A673 (cell line): ENCODE measurements around the gene IL4R.

Experiments
- EZH2 ChIP-seq: fragments of 200-600 bp; sonication (generic); IDR thresholded peaks from 2 replicates; pipeline ENCODE4 v1.6.1; 2017; ENCODE audit warnings: borderline replicate concordance, low read depth, mild to moderate bottlenecking, mixed read lengths, antibody characterized with exemption, low read length; ENCODE audit not compliant: poor library complexity, severe bottlenecking
- TF ChIP-seq, protein P1 (sequence below): fragments of 300-800, 200-600 bp; sonication (generic); conservative IDR thresholded peaks from 2 replicates; pipeline ENCODE4 v1.5.1; 2017; ENCODE audit warnings: low read depth, mild to moderate bottlenecking, antibody characterized with exemption, low read length, moderate library complexity, mixed read lengths

DNA sequence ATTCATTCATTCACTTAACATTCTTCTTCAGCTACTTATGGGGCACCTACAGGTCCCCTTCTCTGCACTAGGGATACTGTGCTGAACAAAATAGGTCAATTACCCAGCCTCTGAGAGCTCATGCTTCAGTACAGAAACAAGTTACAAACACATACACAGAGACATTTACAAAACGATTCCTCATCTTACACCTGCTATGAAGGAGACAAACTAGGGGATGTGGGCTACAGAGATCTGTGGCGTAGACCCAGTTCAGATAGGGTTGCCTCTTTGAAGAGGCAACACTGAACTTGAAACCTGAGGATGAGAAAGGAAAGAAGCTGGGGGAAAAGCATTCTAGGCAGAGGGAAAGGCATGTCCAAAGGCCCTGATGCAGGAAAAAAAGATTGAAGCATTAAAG, 93.4 kb downstream of the IL4R start:
- TF ChIP-seq, protein P1, sequence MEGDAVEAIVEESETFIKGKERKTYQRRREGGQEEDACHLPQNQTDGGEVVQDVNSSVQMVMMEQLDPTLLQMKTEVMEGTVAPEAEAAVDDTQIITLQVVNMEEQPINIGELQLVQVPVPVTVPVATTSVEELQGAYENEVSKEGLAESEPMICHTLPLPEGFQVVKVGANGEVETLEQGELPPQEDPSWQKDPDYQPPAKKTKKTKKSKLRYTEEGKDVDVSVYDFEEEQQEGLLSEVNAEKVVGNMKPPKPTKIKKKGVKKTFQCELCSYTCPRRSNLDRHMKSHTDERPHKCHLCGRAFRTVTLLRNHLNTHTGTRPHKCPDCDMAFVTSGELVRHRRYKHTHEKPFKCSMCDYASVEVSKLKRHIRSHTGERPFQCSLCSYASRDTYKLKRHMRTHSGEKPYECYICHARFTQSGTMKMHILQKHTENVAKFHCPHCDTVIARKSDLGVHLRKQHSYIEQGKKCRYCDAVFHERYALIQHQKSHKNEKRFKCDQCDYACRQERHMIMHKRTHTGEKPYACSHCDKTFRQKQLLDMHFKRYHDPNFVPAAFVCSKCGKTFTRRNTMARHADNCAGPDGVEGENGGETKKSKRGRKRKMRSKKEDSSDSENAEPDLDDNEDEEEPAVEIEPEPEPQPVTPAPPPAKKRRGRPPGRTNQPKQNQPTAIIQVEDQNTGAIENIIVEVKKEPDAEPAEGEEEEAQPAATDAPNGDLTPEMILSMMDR: no peak
- TF ChIP-seq EZH2: no peak
